ENCODE results near the gene DNASE2.
"Not testable (repeated sequence)": the region's sequence is repeated elsewhere in the genome, so short reads cannot be mapped to it uniquely, and the experiment has no call there.

DNASE2 gene

GRCh38 chr19:12899891-12900518 lies 18.8 kb upstream of the DNASE2 start:
- no peak overlapping the region for H3K9ac ChIP-seq (ENCODE audit: low read length)
- H3K4me3 ChIP-seq (ENCODE audit: low read length) = no peak overlapping the region
- no peaks in the 10 kb centered on the region for H3K9me3 ChIP-seq (ENCODE audit: control insufficient read depth, low read length)
- H3K27me3 ChIP-seq (ENCODE audit: control insufficient read depth, insufficient read depth, low read length) = no peaks in the 10 kb centered on the region
- H3K4me1 ChIP-seq (ENCODE audit: control insufficient read depth, insufficient read depth, low read length) = no peaks in the 10 kb centered on the region
- no peaks in the 10 kb centered on the region for H3K36me3 ChIP-seq (ENCODE audit: control insufficient read depth, insufficient read depth, low read length)

- H3K9ac ChIP-seq (ENCODE audit: low read length) = no peak overlapping the region
- H3K27me3 ChIP-seq (ENCODE audit: control insufficient read depth, insufficient read depth, low read length) = no peaks in the 10 kb centered on the region
- no peaks in the 10 kb centered on the region for H3K36me3 ChIP-seq (ENCODE audit: control insufficient read depth, insufficient read depth, low read length)
- H3K9me3 ChIP-seq (ENCODE audit: control insufficient read depth, low read length) = no peaks in the 10 kb centered on the region
- H3K4me3 ChIP-seq (ENCODE audit: low read length) = no peak overlapping the region
- peaks cover 8% of the 10 kb centered on the region for H3K4me1 ChIP-seq (ENCODE audit: control insufficient read depth, insufficient read depth, low read length)
Measured at GRCh38 chr19:12896460-12896859, 15.2 kb upstream of the DNASE2 start.

- H3K4me1 ChIP-seq (ENCODE audit: control insufficient read depth, insufficient read depth, low read length) = peaks cover 9% of the 10 kb centered on the region
- no peak overlapping the region for H3K4me3 ChIP-seq (ENCODE audit: low read length)
- H3K27me3 ChIP-seq (ENCODE audit: control insufficient read depth, insufficient read depth, low read length) = no peaks in the 10 kb centered on the region
- H3K9ac ChIP-seq (ENCODE audit: low read length) = no peak overlapping the region
- H3K9me3 ChIP-seq (ENCODE audit: control insufficient read depth, low read length) = no peaks in the 10 kb centered on the region
- H3K36me3 ChIP-seq (ENCODE audit: control insufficient read depth, insufficient read depth, low read length) = no peaks in the 10 kb centered on the region
Measured at GRCh38 chr19:12893582-12893981, 12.3 kb upstream of the DNASE2 start.

- Histone ChIP-seq H3K4me3 (ENCODE audit: low read length) (peak overlapping the region; percentile 90), H3K9me3 (ENCODE audit: control insufficient read depth, low read length) (no peaks in the 10 kb centered on the region), H3K27me3 (ENCODE audit: control insufficient read depth, insufficient read depth, low read length) (peaks cover 4% of the 10 kb centered on the region), H3K36me3 (ENCODE audit: control insufficient read depth, insufficient read depth, low read length) (no peaks in the 10 kb centered on the region), H3K9ac (ENCODE audit: low read length) (peak overlapping the region; percentile 55), H3K4me1 (ENCODE audit: control insufficient read depth, insufficient read depth, low read length) (peaks cover 9% of the 10 kb centered on the region)
Measured at GRCh38 chr19:12891553-12892021, 10.3 kb upstream of the DNASE2 start.

GRCh38 chr19:12890787-12891552 lies 9.7 kb upstream of the DNASE2 start, which contains the start of gene GCDH:
TSS of gene GCDH (plus strand) at chr19:12891160. CDS start at chr19:12891305, 145 bp downstream.
- Histone ChIP-seq H3K4me1 (ENCODE audit: control insufficient read depth, insufficient read depth, low read length) (peaks cover 9% of the 10 kb centered on the region), H3K36me3 (ENCODE audit: control insufficient read depth, insufficient read depth, low read length) (no peaks in the 10 kb centered on the region), H3K9me3 (ENCODE audit: control insufficient read depth, low read length) (no peaks in the 10 kb centered on the region), H3K27me3 (ENCODE audit: control insufficient read depth, insufficient read depth, low read length) (peaks cover 10% of the 10 kb centered on the region), H3K4me3 (ENCODE audit: low read length) (peak within 1 kb of the TSS; percentile 90), H3K9ac (ENCODE audit: low read length) (peak within 1 kb of the TSS; percentile 55)

GRCh38 chr19:12890299-12890786 lies 9.1 kb upstream of the DNASE2 start:
- H3K36me3 ChIP-seq (ENCODE audit: control insufficient read depth, insufficient read depth, low read length); H3K9ac ChIP-seq (ENCODE audit: low read length); H3K4me3 ChIP-seq (ENCODE audit: low read length); H3K9me3 ChIP-seq (ENCODE audit: control insufficient read depth, low read length): not testable (repeated sequence)
- Histone ChIP-seq H3K4me1 (ENCODE audit: control insufficient read depth, insufficient read depth, low read length) (peaks cover 11% of the 10 kb centered on the region), H3K27me3 (ENCODE audit: control insufficient read depth, insufficient read depth, low read length) (peaks cover 16% of the 10 kb centered on the region)

GRCh38 chr19:12888006-12888603 lies 6.9 kb upstream of the DNASE2 start:
- Histone ChIP-seq H3K4me1 (ENCODE audit: control insufficient read depth, insufficient read depth, low read length) (peaks cover 20% of the 10 kb centered on the region), H3K27me3 (ENCODE audit: control insufficient read depth, insufficient read depth, low read length) (peaks cover 28% of the 10 kb centered on the region), H3K4me3 (ENCODE audit: low read length) (no peak overlapping the region), H3K36me3 (ENCODE audit: control insufficient read depth, insufficient read depth, low read length) (no peaks in the 10 kb centered on the region), H3K9ac (ENCODE audit: low read length) (no peak overlapping the region), H3K9me3 (ENCODE audit: control insufficient read depth, low read length) (peaks cover 4% of the 10 kb centered on the region)

GRCh38 chr19:12886969-12887747 lies 5.9 kb upstream of the DNASE2 start, which contains the start of gene KLF1:
TSS of gene KLF1 (minus strand) at chr19:12887201. CDS start at chr19:12887140, 61 bp downstream.
- Histone ChIP-seq H3K4me3 (ENCODE audit: low read length) (no peak within 1 kb of the TSS), H3K27me3 (ENCODE audit: control insufficient read depth, insufficient read depth, low read length) (peaks cover 28% of the 10 kb centered on the region), H3K9ac (ENCODE audit: low read length) (no peak within 1 kb of the TSS), H3K4me1 (ENCODE audit: control insufficient read depth, insufficient read depth, low read length) (peaks cover 19% of the 10 kb centered on the region), H3K36me3 (ENCODE audit: control insufficient read depth, insufficient read depth, low read length) (no peaks in the 10 kb centered on the region), H3K9me3 (ENCODE audit: control insufficient read depth, low read length) (peaks cover 4% of the 10 kb centered on the region)

- Histone ChIP-seq H3K9me3 (ENCODE audit: control insufficient read depth, low read length) (peaks cover 4% of the 10 kb centered on the region), H3K4me3 (ENCODE audit: low read length) (no peak overlapping the region), H3K9ac (ENCODE audit: low read length) (no peak overlapping the region), H3K27me3 (ENCODE audit: control insufficient read depth, insufficient read depth, low read length) (peaks cover 28% of the 10 kb centered on the region), H3K4me1 (ENCODE audit: control insufficient read depth, insufficient read depth, low read length) (peaks cover 13% of the 10 kb centered on the region), H3K36me3 (ENCODE audit: control insufficient read depth, insufficient read depth, low read length) (no peaks in the 10 kb centered on the region)
Measured at GRCh38 chr19:12886651-12886968, 5.4 kb upstream of the DNASE2 start.

GRCh38 chr19:12885749-12886650 lies 4.8 kb upstream of the DNASE2 start:
- Histone ChIP-seq H3K4me1 (ENCODE audit: control insufficient read depth, insufficient read depth, low read length) (peaks cover 10% of the 10 kb centered on the region), H3K9ac (ENCODE audit: low read length) (no peak overlapping the region), H3K9me3 (ENCODE audit: control insufficient read depth, low read length) (peaks cover 4% of the 10 kb centered on the region), H3K4me3 (ENCODE audit: low read length) (no peak overlapping the region), H3K36me3 (ENCODE audit: control insufficient read depth, insufficient read depth, low read length) (no peaks in the 10 kb centered on the region), H3K27me3 (ENCODE audit: control insufficient read depth, insufficient read depth, low read length) (peaks cover 28% of the 10 kb centered on the region)
